ENCODE results near the gene KRTAP5-8.

Gene KRTAP5-8

GRCh38 chr11:71518506-71519471 lies 19.0 kb upstream of the KRTAP5-8 start:
- H3K4ac ChIP-seq (ENCODE audit: low read depth, low read length) = no peak overlapping the region
- H3K23ac ChIP-seq (ENCODE audit: low read length) = no peak overlapping the region
- no CpG with 5 or more reads among the region's 55 CpGs for WGBS (ENCODE audit: extremely low coverage, insufficient coverage, insufficient read length)
- no peak overlapping the region for H3K14ac ChIP-seq (ENCODE audit: low read length)
- DNase-seq = no peak
- no peak overlapping the region for H2BK5ac ChIP-seq (ENCODE audit: low read depth, low read length, poor library complexity)
- H2BK120ac ChIP-seq (ENCODE audit: insufficient read depth, low read length, poor library complexity) = no peak overlapping the region
- H3K27me3 ChIP-seq (ENCODE audit: insufficient read depth, low read length) = no peaks in the 10 kb centered on the region
- H3K9ac ChIP-seq (ENCODE audit: low read length) = no peak overlapping the region
- H4K91ac ChIP-seq (ENCODE audit: low read depth, low read length) = no peak overlapping the region
- no peak overlapping the region for H4K8ac ChIP-seq (ENCODE audit: low read depth, low read length)
- H3K4me3 ChIP-seq (ENCODE audit: low read depth, low read length) = no peak overlapping the region
- H2AK5ac ChIP-seq (ENCODE audit: low read length) = no peak overlapping the region
- no peak overlapping the region for H4K12ac ChIP-seq (ENCODE audit: low read depth, low read length)
- H3K4me2 ChIP-seq (ENCODE audit: low read length) = no peak overlapping the region
- H2BK12ac ChIP-seq (ENCODE audit: low read length) = no peak overlapping the region
- H3K4me1 ChIP-seq (ENCODE audit: control insufficient read depth in 1 of 2, insufficient read depth in 2 of 2, low read length in 2 of 2) = no peaks in the 10 kb centered on the region
- no peak overlapping the region for H3K27ac ChIP-seq (ENCODE audit: low read depth, low read length)
- no peaks in the 10 kb centered on the region for H3K36me3 ChIP-seq (ENCODE audit: control insufficient read depth in 1 of 2, insufficient read depth in 2 of 2, low read length in 2 of 2)
- no peaks in the 10 kb centered on the region for H3K79me1 ChIP-seq (ENCODE audit: low read length)
- H3K79me2 ChIP-seq (ENCODE audit: control insufficient read depth, insufficient read depth, low read length, poor library complexity) = no peaks in the 10 kb centered on the region
- H3K18ac ChIP-seq (ENCODE audit: low read length) = no peak overlapping the region
- peaks cover 6% of the 10 kb centered on the region for H3K9me3 ChIP-seq (ENCODE audit: insufficient read depth, low read depth, low read length)
- H2AFZ ChIP-seq (ENCODE audit: insufficient read depth, low read length, poor library complexity) = no peak overlapping the region

GRCh38 chr11:71519546-71519945 lies 18.3 kb upstream of the KRTAP5-8 start:
- Histone ChIP-seq H2BK5ac (ENCODE audit: low read depth, low read length, poor library complexity) (no peak overlapping the region), H3K27ac (ENCODE audit: low read depth, low read length) (no peak overlapping the region), H3K4me3 (ENCODE audit: low read depth, low read length) (no peak overlapping the region), H2AK5ac (ENCODE audit: low read length) (no peak overlapping the region), H4K91ac (ENCODE audit: low read depth, low read length) (no peak overlapping the region), H3K27me3 (ENCODE audit: insufficient read depth, low read length) (no peaks in the 10 kb centered on the region), H3K4me2 (ENCODE audit: low read length) (no peak overlapping the region), H4K12ac (ENCODE audit: low read depth, low read length) (no peak overlapping the region), H3K4ac (ENCODE audit: low read depth, low read length) (no peak overlapping the region), H3K79me2 (ENCODE audit: control insufficient read depth, insufficient read depth, low read length, poor library complexity) (no peaks in the 10 kb centered on the region), H3K79me1 (ENCODE audit: low read length) (no peaks in the 10 kb centered on the region), H3K9ac (ENCODE audit: low read length) (no peak overlapping the region), H2BK12ac (ENCODE audit: low read length) (no peak overlapping the region), H3K36me3 (ENCODE audit: control insufficient read depth in 1 of 2, insufficient read depth in 2 of 2, low read length in 2 of 2) (no peaks in the 10 kb centered on the region), H3K14ac (ENCODE audit: low read length) (no peak overlapping the region), H3K23ac (ENCODE audit: low read length) (no peak overlapping the region), H2BK120ac (ENCODE audit: insufficient read depth, low read length, poor library complexity) (no peak overlapping the region), H3K4me1 (ENCODE audit: control insufficient read depth in 1 of 2, insufficient read depth in 2 of 2, low read length in 2 of 2) (no peaks in the 10 kb centered on the region), H4K8ac (ENCODE audit: low read depth, low read length) (no peak overlapping the region), H3K18ac (ENCODE audit: low read length) (no peak overlapping the region), H2AFZ (ENCODE audit: insufficient read depth, low read length, poor library complexity) (no peak overlapping the region), H3K9me3 (ENCODE audit: insufficient read depth, low read depth, low read length) (peaks cover 6% of the 10 kb centered on the region)
- no CpG with 5 or more reads among the region's 10 CpGs for WGBS (ENCODE audit: extremely low coverage, insufficient coverage, insufficient read length)
- DNase-seq = peak in 1 of 2 donors; percentile 9

- H3K36me3 ChIP-seq (ENCODE audit: control insufficient read depth in 1 of 2, insufficient read depth in 2 of 2, low read length in 2 of 2) = no peaks in the 10 kb centered on the region
- H3K79me1 ChIP-seq (ENCODE audit: low read length) = no peaks in the 10 kb centered on the region
- H2AK5ac ChIP-seq (ENCODE audit: low read length) = no peak overlapping the region
- H4K8ac ChIP-seq (ENCODE audit: low read depth, low read length) = no peak overlapping the region
- no peak overlapping the region for H4K91ac ChIP-seq (ENCODE audit: low read depth, low read length)
- no peak overlapping the region for H4K12ac ChIP-seq (ENCODE audit: low read depth, low read length)
- H3K9ac ChIP-seq (ENCODE audit: low read length) = no peak overlapping the region
- H3K4me1 ChIP-seq (ENCODE audit: control insufficient read depth in 1 of 2, insufficient read depth in 2 of 2, low read length in 2 of 2) = no peaks in the 10 kb centered on the region
- no peaks in the 10 kb centered on the region for H3K79me2 ChIP-seq (ENCODE audit: control insufficient read depth, insufficient read depth, low read length, poor library complexity)
- H3K18ac ChIP-seq (ENCODE audit: low read length) = no peak overlapping the region
- no peak overlapping the region for H3K4ac ChIP-seq (ENCODE audit: low read depth, low read length)
- DNase-seq = no peak
- H3K4me2 ChIP-seq (ENCODE audit: low read length) = no peak overlapping the region
- H3K27me3 ChIP-seq (ENCODE audit: insufficient read depth, low read length) = no peaks in the 10 kb centered on the region
- no peak overlapping the region for H2AFZ ChIP-seq (ENCODE audit: insufficient read depth, low read length, poor library complexity)
- no peak overlapping the region for H3K23ac ChIP-seq (ENCODE audit: low read length)
- no peak overlapping the region for H2BK120ac ChIP-seq (ENCODE audit: insufficient read depth, low read length, poor library complexity)
- peaks cover 6% of the 10 kb centered on the region for H3K9me3 ChIP-seq (ENCODE audit: insufficient read depth, low read depth, low read length)
- no peak overlapping the region for H2BK12ac ChIP-seq (ENCODE audit: low read length)
- no peak overlapping the region for H3K27ac ChIP-seq (ENCODE audit: low read depth, low read length)
- WGBS (ENCODE audit: extremely low coverage, insufficient coverage, insufficient read length) = no CpG with 5 or more reads among the region's 3 CpGs
- no peak overlapping the region for H2BK5ac ChIP-seq (ENCODE audit: low read depth, low read length, poor library complexity)
- no peak overlapping the region for H3K14ac ChIP-seq (ENCODE audit: low read length)
- H3K4me3 ChIP-seq (ENCODE audit: low read depth, low read length) = no peak overlapping the region
These were observed 12.5 kb upstream of the KRTAP5-8 start for GRCh38 chr11:71525188-71525937.

GRCh38 chr11:71525938-71526495 lies 11.8 kb upstream of the KRTAP5-8 start:
- H4K8ac ChIP-seq (ENCODE audit: low read depth, low read length) = no peak overlapping the region
- H3K4me1 ChIP-seq (ENCODE audit: control insufficient read depth in 1 of 2, insufficient read depth in 2 of 2, low read length in 2 of 2) = no peaks in the 10 kb centered on the region
- H2AFZ ChIP-seq (ENCODE audit: insufficient read depth, low read length, poor library complexity) = no peak overlapping the region
- no peak for DNase-seq
- no peak overlapping the region for H3K9ac ChIP-seq (ENCODE audit: low read length)
- H3K14ac ChIP-seq (ENCODE audit: low read length) = no peak overlapping the region
- no peaks in the 10 kb centered on the region for H3K36me3 ChIP-seq (ENCODE audit: control insufficient read depth in 1 of 2, insufficient read depth in 2 of 2, low read length in 2 of 2)
- no peak overlapping the region for H2BK5ac ChIP-seq (ENCODE audit: low read depth, low read length, poor library complexity)
- H3K4me2 ChIP-seq (ENCODE audit: low read length) = no peak overlapping the region
- no peak overlapping the region for H3K4me3 ChIP-seq (ENCODE audit: low read depth, low read length)
- H3K79me1 ChIP-seq (ENCODE audit: low read length) = no peaks in the 10 kb centered on the region
- no peak overlapping the region for H3K27ac ChIP-seq (ENCODE audit: low read depth, low read length)
- H2BK120ac ChIP-seq (ENCODE audit: insufficient read depth, low read length, poor library complexity) = no peak overlapping the region
- no peak overlapping the region for H3K23ac ChIP-seq (ENCODE audit: low read length)
- no peaks in the 10 kb centered on the region for H3K27me3 ChIP-seq (ENCODE audit: insufficient read depth, low read length)
- H2BK12ac ChIP-seq (ENCODE audit: low read length) = no peak overlapping the region
- H3K9me3 ChIP-seq (ENCODE audit: insufficient read depth, low read depth, low read length) = peaks cover 6% of the 10 kb centered on the region
- H4K91ac ChIP-seq (ENCODE audit: low read depth, low read length) = no peak overlapping the region
- no peak overlapping the region for H3K18ac ChIP-seq (ENCODE audit: low read length)
- H3K4ac ChIP-seq (ENCODE audit: low read depth, low read length) = no peak overlapping the region
- no CpG with 5 or more reads among the region's 2 CpGs for WGBS (ENCODE audit: extremely low coverage, insufficient coverage, insufficient read length)
- no peak overlapping the region for H2AK5ac ChIP-seq (ENCODE audit: low read length)
- H3K79me2 ChIP-seq (ENCODE audit: control insufficient read depth, insufficient read depth, low read length, poor library complexity) = no peaks in the 10 kb centered on the region
- H4K12ac ChIP-seq (ENCODE audit: low read depth, low read length) = no peak overlapping the region
